DMS153 treated with DMSO at 0.1 percent for 48 hours (cell line): Measurements from ENCODE around the gene TNF.

ENCODE experiments used
- DNase-seq: peaks from one replicate; lab custom pipeline; 2025; ENCODE audit not compliant: unreplicated experiment; lab: John Stamatoyannopoulos, UW

The TNF gene

DNA sequence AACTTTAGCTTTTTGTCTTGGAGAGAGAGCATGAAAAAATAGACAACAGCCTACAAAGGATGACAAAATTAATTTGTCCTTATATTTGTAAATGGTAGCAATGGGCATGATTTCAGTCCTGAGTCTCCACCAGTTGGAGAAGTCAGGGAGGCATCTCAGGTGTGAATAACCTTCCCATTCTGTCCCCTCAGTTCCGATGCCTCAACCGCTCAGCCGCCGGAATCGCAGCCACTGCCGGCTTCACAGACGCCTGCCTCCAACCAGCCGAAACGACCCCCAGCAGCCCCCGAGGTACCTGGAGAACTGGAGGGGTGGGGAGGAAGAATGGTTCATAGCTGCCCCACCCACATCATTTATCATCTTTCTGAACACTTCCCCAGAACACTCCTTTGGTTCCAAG is 48.7 kb downstream of the TNF start:
- no peak for DNase-seq

DNA sequence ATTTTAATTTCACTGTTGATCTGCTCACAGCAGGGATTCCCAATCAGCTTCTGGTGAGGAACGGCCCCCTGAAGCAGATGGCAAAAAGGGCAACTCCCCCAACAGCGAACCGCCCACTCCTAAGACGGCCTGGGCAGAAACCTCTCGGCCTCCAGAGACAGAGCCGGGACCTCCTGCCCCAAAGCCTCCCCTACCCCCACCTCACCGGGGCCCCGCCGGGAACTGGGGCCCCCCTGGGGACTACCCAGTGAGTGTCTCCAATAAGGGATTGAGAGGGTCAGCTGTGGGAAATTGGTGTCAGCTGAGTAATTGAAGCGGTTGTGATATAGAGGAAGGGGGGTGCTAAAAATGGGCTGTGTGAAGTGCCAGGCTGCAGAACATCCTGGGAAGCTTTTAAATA is 51.6 kb downstream of the TNF start:
- no peak for DNase-seq

DNA sequence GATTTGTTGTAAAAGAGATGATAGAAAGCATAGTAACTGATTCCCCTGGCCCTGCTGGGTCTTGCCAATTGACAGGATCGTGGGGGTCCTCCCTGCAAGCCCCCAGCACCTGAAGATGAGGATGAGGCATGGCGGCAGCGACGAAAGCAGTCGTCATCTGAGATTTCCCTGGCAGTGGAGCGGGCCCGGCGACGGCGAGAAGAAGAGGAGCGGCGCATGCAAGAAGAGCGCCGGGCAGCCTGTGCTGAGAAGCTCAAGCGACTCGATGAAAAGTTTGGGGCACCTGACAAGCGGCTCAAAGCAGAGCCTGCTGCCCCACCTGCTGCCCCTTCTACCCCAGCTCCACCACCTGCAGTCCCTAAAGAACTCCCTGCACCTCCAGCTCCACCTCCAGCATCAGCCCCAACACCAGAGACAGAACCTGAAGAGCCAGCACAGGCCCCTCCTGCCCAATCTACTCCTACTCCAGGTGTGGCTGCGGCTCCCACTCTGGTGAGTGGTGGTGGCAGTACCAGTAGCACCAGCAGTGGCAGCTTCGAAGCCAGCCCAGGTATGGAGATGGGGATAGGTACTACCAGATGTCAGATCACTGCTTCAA is 52.4 kb downstream of the TNF start:
- no peak for DNase-seq
